Lung (tissue), 12 donors: ENCODE results near the gene GPR161. TPM values are rescaled to one million over a fixed set of nuclear protein-coding genes. Genes with fewer than 3 reads are reported as not detected.

Experiments
- ATAC-seq: fragments of 200-7000 bp; cut with Tn5 transposase; one replicate; pipeline ENCODE4 v1.9.1; 2020; ENCODE audit warnings: moderate number of reproducible peaks; ENCODE audit not compliant: insufficient read depth, low FRiP score
- DNase-seq, 3 donors: peaks; one replicate each; pipeline ENCODE4 v3.0.0-alpha.2; 2013 to 2017
- H3K27ac ChIP-seq, 2 donors: one replicate each; pipeline ENCODE4 v1.5.1; 2013; ENCODE audit warnings: mild to moderate bottlenecking in 2 of 2, moderate library complexity in 2 of 2, control low read depth in 1 of 2, inconsistent platforms in 1 of 2, low read depth in 1 of 2, low read length in 1 of 2
- H3K27me3 ChIP-seq, 3 donors: one replicate each; pipeline ENCODE4 v1.5.1; 2013; ENCODE audit warnings: low read length in 2 of 3; ENCODE audit not compliant: control insufficient read depth in 3 of 3, insufficient read depth in 3 of 3
- H3K36me3 ChIP-seq, 4 donors: one replicate each; pipeline ENCODE4 v1.5.1; 2013; ENCODE audit warnings: low read length in 4 of 4, mild to moderate bottlenecking in 1 of 4, moderate library complexity in 1 of 4; ENCODE audit not compliant: control insufficient read depth in 4 of 4, insufficient read depth in 4 of 4
- H3K4me1 ChIP-seq, 5 donors: one replicate each; pipeline ENCODE4 v1.5.1; 2013; ENCODE audit warnings: low read length in 5 of 5, mild to moderate bottlenecking in 2 of 5, moderate library complexity in 1 of 5; ENCODE audit not compliant: control insufficient read depth in 5 of 5, insufficient read depth in 5 of 5
- H3K4me3 ChIP-seq: one replicate; pipeline ENCODE4 v1.5.1; 2013; ENCODE audit warnings: mild to moderate bottlenecking, control low read depth, moderate library complexity
- H3K9ac ChIP-seq, 2 donors: one replicate each; pipeline ENCODE4 v1.5.1; 2013; ENCODE audit warnings: low read length in 2 of 2, control low read depth in 1 of 2; ENCODE audit not compliant: insufficient read depth in 1 of 2
- H3K9me3 ChIP-seq, 4 donors: one replicate each; pipeline ENCODE4 v1.5.1; 2013; ENCODE audit warnings: low read length in 3 of 4, mild to moderate bottlenecking in 1 of 4, moderate library complexity in 1 of 4; ENCODE audit not compliant: control insufficient read depth in 4 of 4, insufficient read depth in 3 of 4
- CTCF ChIP-seq: IDR thresholded peaks from 2 replicates; pipeline ENCODE4 v1.5.1; 2012; ENCODE audit warnings: mild to moderate bottlenecking; ENCODE audit errors: control extremely low read depth, extremely low read depth
- WGBS, 2 donors: extraction: QIAGEN DNeasy Blood & Tissue Kit; methylation state at CpG; one replicate each; pipeline ENCODE4 v1.1.7; 2013; 5-methylcytosine and 5-hydroxymethylcytosine counted together
- polyA plus RNA-seq, 2 donors: library from polyadenylated mRNA; stranded (reverse); fragments of 200-250 nt; gene quantifications; one replicate each; pipeline ENCODE4 v1.2.1, GENCODE V29; 2013
- total RNA-seq, 2 donors: library from RNA; depleted of rRNA in 1 of 2; stranded (reverse); fragments of >200 nt in 1 of 2; gene quantifications; one replicate each; pipeline ENCODE4 v1.2.1, GENCODE V29; 2014 to 2021
- donor health status: control.
- donor health status: control.
- donor health status: Bipolar disorder and iron deficiency.
- donor health status: healthy.
- donor health status: DM: yes; HTN: yes; CAD: no.

Gene GPR161
- total and polyA plus RNA-seq, 4 donors, result 2.8 to 15.0 (median 5.7) TPM

GRCh38 chr1:168031627-168032026, 105.1 kb downstream of the GPR161 start:
- H3K36me3 ChIP-seq, result peaks cover 0 to 5% (median 2%) of the 10 kb centered on the region in 4 donors
- H3K4me3 ChIP-seq, result no peak overlapping the region
- ATAC-seq (no peak), DNase-seq (no peak)
- H3K27ac ChIP-seq, result no peak overlapping the region
- H3K9me3 ChIP-seq, result no peaks in the 10 kb centered on the region
- no peak for TF ChIP-seq CTCF
- 92 to 94% methylated on average over 4 of the region's 4 CpGs for WGBS, 2 donors
- H3K9ac ChIP-seq, result no peak overlapping the region
- H3K4me1 ChIP-seq, result peaks cover 0 to 10% (median 0%) of the 10 kb centered on the region in 5 donors
- H3K27me3 ChIP-seq, result no peaks in the 10 kb centered on the region

- peaks cover 0 to 6% (median 3%) of the 10 kb centered on the region in 4 donors for H3K36me3 ChIP-seq
- TF ChIP-seq CTCF, result no peak
- no peak overlapping the region for H3K4me3 ChIP-seq
- no peak for ATAC-seq
- H3K9ac ChIP-seq, result no peak overlapping the region
- H3K9me3 ChIP-seq, result no peaks in the 10 kb centered on the region
- DNase-seq, result peak in 2 of 3 donors; percentile 33 to 72
- 83 to 87% methylated on average over 5 of the region's 5 CpGs for WGBS, 2 donors
- no peaks in the 10 kb centered on the region for H3K27me3 ChIP-seq
- no peak overlapping the region for H3K27ac ChIP-seq
- peaks cover 0 to 10% (median 0%) of the 10 kb centered on the region in 5 donors for H3K4me1 ChIP-seq
Observed at GRCh38 chr1:168031198-168031597, 105.5 kb downstream of the GPR161 start.

Other genes starting within 250 kb of the GPR161 start
- under 1 TPM in 1 of 2 donors, not detected in 1; 0.09 TPM for gene ADCY10, start 222.8 kb downstream of the GPR161 start, total RNA-seq
- under 1 TPM; 0.06 to 0.10 TPM for gene ADCY10, start 222.8 kb downstream of the GPR161 start, polyA plus RNA-seq
- 100 to 1,000 TPM in 1 of 2 donors, 10 to 100 TPM in 1; 35.7 to 120 TPM for gene DCAF6, start 200.2 kb downstream of the GPR161 start, total RNA-seq
- gene DCAF6, start 200.2 kb downstream of the GPR161 start, polyA plus RNA-seq, result 10 to 100 TPM; 19.7 to 20.8 TPM
- gene MPC2, start 199.9 kb downstream of the GPR161 start, total RNA-seq, result 10 to 100 TPM; 48.1 to 56.4 TPM
- gene MPC2, start 199.9 kb downstream of the GPR161 start, polyA plus RNA-seq, result 10 to 100 TPM; 32.8 to 50.6 TPM
- 10 to 100 TPM; 26.4 to 38.4 TPM for gene TIPRL, start 42.0 kb upstream of the GPR161 start, total RNA-seq
- gene TIPRL, start 42.0 kb upstream of the GPR161 start, polyA plus RNA-seq, result 10 to 100 TPM; 14.2 to 17.1 TPM
- gene SFT2D2, start 89.1 kb upstream of the GPR161 start, total RNA-seq, result 10 to 100 TPM; 58.4 to 70.3 TPM
- gene SFT2D2, start 89.1 kb upstream of the GPR161 start, polyA plus RNA-seq, result 1 to 10 TPM; 5.9 to 7.6 TPM
- 1 to 10 TPM; 2.0 to 3.6 TPM for gene TBX19, start 143.9 kb upstream of the GPR161 start, total RNA-seq
- gene TBX19, start 143.9 kb upstream of the GPR161 start, polyA plus RNA-seq, result 1 to 10 TPM; 1.0 to 1.4 TPM